Left renal cortex interstitium (tissue), 4 donors: Measurements from ENCODE around the gene ZCCHC14. TPM values are rescaled to one million over a fixed set of nuclear protein-coding genes. Genes with fewer than 3 reads are reported as not detected.

Source experiments
- DNase-seq, 4 donors: peaks; one replicate each; pipeline ENCODE4 v3.0.0-alpha.2; 2013; ENCODE audit warnings: low read depth in 4 of 4, low spot score in 2 of 4, missing footprints in 1 of 4
- polyA plus RNA-seq, 4 donors: library from polyadenylated mRNA; unstranded; fragments of 120-200 nt; gene quantifications; one replicate each; pipeline ENCODE4 v1.2.1, GENCODE V29; 2013; ENCODE audit not compliant: insufficient read length in 4 of 4

Gene ZCCHC14
- polyA plus RNA-seq, 4 donors, result 27.9 to 39.1 (median 35.2) TPM

DNA sequence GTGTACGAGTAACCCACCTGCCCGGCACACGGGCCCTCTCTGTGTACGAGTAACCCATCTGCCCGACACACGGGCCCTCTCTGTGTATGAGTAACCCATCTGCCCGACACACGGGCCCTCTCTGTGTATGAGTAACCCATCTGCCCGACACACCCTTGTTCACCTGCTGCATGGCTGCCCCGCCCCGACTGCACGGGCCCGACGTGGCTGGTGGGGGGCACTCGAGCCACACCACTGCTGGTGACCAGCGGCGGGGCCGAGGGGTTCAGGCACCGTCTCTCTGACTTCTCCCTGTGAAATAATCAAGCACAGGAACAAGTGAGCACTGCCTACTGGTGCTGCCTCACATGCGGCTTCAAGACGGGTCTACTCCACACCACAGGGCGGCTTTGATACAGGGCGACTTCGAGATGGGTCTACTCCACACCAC is 78.6 kb downstream of the ZCCHC14 start:
- DNase-seq, result no peak

DNA sequence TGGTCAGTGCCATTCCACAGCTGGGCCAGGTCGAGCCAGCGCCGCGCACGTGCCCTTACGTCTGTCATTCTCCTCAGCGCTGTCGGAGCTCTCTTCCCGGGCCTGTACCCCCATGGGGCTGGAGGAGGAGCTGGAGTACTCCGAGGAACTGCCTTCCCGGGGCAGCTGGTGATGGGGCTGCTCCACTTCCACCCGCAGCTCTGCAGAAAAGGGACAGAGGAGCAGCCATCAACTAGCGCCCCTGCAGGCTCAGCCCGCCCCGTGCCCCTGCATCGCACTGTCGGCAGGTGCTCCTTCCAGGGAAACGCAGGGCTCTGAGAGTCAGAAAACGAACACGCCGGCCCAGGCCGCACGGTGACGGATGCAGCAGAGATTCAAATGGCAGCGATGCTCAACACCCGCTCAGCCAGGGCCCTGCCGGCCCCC is 79.8 kb downstream of the ZCCHC14 start:
- DNase-seq, result no peak

GRCh38 chr16:87412371-87412995 is 80.3 kb downstream of the ZCCHC14 start:
- no peak for DNase-seq

GRCh38 chr16:87411375-87412271 is 81.2 kb downstream of the ZCCHC14 start:
- no peak for DNase-seq

DNA sequence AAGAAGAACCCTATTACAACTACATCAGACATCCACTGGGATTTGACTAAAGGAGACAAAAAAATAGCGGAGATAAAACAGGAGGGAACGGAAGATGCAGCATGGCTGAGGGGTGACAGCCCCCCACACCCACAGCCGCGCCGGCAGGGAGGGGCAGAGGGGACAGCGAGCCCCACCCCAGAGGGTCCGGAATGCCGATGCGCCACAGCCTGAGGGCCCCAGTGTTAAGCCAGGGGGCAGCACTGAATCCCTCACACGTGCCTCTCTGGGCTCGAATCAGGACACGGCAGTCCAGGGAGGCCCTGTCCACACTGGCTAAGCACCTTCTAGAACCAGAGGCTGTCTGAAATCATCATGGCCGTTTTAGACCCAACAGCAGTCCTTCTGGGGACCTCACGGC is 81.9 kb downstream of the ZCCHC14 start:
- no peak for DNase-seq

DNA sequence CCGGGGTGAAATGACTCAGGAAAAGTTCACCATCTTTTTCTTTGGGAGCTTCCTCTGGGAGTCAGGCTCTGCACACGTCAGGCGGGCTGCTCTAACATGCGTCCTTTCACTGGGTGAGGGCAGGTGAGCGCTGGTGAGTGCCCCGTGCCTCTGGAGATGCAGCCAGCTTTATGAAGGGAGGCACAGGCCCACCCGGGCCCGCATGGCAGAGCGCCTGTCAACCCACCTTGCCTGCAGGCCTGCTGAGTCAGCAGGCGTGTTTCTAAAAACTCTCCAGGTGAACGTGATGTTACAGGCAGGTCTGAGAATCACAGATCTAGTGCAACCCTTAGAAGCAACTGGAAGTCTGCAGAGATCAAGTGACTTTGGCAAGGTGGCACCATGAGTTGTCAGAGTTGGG is 82.3 kb downstream of the ZCCHC14 start:
- no peak for DNase-seq

DNA sequence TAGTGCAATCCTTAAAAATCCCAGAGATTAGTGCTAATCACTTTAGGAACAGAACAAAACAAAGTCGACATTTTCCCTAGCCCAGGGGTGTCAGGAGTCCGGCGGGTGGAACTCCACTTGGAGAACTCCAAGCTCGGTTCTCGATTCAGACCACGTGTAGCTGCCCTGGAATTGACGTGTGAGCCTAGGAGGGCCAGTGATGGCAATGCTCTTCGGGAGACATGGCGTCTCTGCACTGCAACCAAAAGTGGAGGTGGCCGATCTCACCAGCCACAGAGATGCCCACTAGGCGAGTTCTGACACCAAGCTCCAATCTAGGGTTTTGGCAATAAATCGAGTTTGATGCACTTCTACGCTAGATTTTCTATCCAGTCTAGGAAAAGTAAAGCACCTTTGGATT is 83.0 kb downstream of the ZCCHC14 start:
- DNase-seq, result no peak

DNA sequence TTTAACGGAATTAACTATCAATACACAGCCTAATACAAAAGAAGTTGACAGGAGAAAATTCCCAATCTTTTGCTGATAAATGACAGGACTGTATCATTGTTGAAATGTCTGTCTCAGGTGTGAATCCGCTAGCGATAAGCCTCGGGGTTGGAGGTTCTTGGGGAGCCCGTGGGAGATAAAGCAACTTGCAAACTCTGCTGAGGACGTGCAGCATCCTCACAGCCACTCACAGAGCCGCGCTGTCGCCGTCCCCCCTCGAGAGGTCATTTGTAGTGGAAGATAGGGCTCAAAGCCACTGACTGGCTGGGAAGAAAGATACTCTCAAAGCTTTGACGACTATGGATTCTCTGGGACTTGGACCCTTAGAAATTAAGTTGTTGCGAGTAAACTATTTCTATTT is 83.7 kb downstream of the ZCCHC14 start:
- DNase-seq, result no peak

DNA sequence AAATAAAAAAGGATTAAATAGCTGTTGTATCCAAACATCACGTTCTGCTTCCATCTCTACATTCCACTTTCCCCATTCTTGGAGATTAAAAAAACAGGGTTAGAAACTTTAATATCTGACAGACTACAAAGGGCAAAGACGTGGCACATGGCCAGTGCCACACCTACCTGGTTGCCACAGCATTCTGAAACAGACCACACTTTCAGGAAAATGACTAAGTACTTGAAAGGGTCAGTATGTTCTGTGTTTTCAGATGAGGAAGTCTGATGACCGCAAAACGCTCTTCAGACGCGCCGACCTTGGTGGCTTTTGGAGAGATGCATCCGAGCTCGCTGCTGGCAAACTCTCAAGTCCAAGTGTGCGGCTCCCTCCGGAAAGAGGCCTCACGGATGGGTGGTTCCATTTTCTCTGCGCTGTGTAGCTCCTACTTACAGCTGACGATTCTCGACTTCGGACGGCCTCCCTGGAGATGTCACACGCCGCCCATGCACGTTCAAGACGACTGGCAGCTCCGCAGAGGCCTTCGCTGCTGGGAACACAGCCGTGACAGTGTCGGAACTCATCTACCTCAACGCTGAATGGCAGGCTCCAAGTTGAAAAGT is 85.2 kb downstream of the ZCCHC14 start:
- DNase-seq, result no peak

GRCh38 chr16:87406495-87407088 is 86.2 kb downstream of the ZCCHC14 start:
- DNase-seq, result no peak

GRCh38 chr16:87404764-87405625 is 87.8 kb downstream of the ZCCHC14 start:
- no peak for DNase-seq

GRCh38 chr16:87395181-87395842 is 97.5 kb downstream of the ZCCHC14 start:
- DNase-seq, result no peak

DNA sequence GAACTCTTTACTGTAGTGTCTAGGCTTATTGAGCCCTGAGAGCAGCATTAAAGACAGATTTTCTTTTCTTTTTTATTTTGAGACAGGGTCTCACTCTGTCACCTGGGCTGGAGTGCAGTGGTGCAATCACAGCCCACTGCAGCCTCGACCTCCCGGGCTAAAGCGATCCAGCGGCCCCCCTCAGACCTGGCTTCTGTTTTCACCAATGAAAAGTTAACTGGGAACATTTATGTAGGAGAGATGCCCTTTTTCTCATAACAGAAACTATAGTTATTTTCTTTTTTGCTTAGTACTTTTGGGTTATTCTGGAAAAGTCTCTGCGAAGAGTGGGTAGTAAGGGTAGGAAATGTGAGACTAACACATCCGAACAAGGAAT is 99.2 kb downstream of the ZCCHC14 start:
- no peak for DNase-seq

DNA sequence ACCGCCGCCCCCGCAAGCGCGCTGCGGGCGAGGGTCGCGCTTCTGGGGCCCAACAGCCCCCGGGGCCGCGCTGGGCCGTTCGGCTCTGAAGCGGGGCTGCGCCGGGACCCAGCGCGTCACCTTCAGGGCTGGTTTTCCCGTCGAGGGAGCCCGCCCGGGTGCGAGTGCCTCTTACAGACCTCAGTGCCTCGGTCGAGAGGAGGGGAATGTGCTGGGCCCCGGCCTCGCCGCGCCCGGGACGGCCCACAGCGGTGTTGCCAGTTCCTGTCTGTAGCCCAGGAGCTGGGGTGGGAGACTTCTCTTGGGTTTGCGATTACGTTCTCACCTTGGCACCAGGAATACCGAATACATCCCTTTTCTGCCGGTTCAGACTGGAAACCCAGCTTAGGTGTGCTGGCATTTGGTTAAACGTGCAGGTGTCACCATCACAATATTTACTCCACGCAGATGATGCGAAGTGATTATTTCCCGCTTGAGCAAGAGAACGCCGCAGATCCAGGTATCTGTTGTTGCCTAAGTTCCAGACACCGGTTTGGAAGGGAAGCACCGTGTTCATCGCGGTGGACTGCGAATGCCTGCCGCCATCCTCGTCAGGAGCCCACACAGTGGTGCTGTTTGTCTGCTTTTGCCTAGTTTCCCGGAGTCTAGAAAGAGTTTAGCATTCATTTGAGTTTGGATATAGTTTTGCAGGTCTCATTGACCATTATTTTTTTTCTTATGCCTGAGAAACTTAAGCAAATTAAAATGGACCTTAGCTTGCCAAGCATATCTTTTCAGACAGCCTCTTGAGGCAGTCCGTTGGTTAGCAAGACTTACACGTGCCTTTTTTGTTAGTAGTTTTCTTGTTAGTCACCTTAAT is 99.8 kb downstream of the ZCCHC14 start:
- DNase-seq, result no peak

GRCh38 chr16:87391950-87392820 is 100.6 kb downstream of the ZCCHC14 start, which contains the start of gene MAP1LC3B:
MAP1LC3B (plus strand) TSS chr16:87392336; CDS start chr16:87392428, 92 bp downstream.
- peak; percentile 90 to 95 (median 93) for DNase-seq

GRCh38 chr16:87391324-87391949 is 101.4 kb downstream of the ZCCHC14 start:
- DNase-seq, result peak in 1 of 4 donors; percentile 20

GRCh38 chr16:87390641-87391323 is 102.0 kb downstream of the ZCCHC14 start:
- DNase-seq, result no peak
